Tibial artery (tissue), 4 donors: Measurements from ENCODE around the gene ZKSCAN8.

ENCODE experiments used
- DNase-seq, 2 donors: peaks; one replicate each; pipeline ENCODE4 v3.0.0-alpha.2; 2019
- H3K27ac ChIP-seq, 2 donors: fragments of 200-600 bp; sonication (generic) in 1 of 2; 1 replicate in 1 of 2; 2 replicates in 1 of 2; pipeline ENCODE4 v1.5.1; 2018 to 2019; ENCODE audit warnings: mild to moderate bottlenecking in 1 of 2
- H3K27me3 ChIP-seq, 2 donors: fragments of 200-600 bp; sonication (generic) in 1 of 2; one replicate each; pipeline versions ENCODE4 v1.5.1 to v1.6.0; 2016 to 2019
- H3K36me3 ChIP-seq, 3 donors: fragments of 200-600 bp; sonication (generic) in 2 of 3; one replicate each; pipeline ENCODE4 v1.5.1; 2016 to 2019; ENCODE audit warnings: mild to moderate bottlenecking in 2 of 3
- H3K4me1 ChIP-seq, 4 donors: fragments of 200-600 bp; sonication (generic) in 2 of 4; 1 replicate in 3 of 4; 2 replicates in 1 of 4; pipeline ENCODE4 v1.5.1; 2016 to 2019
- H3K4me3 ChIP-seq, 2 donors: fragments of 200-600 bp; sonication (generic) in 1 of 2; 1 replicate in 1 of 2; 2 replicates in 1 of 2; pipeline ENCODE4 v1.5.1; 2018 to 2019; ENCODE audit warnings: mild to moderate bottlenecking in 2 of 2
- H3K9me3 ChIP-seq, 3 donors: fragments of 200-600 bp; sonication (generic) in 1 of 3; one replicate each; pipeline ENCODE4 v1.5.1; 2016 to 2019
- CTCF ChIP-seq, 2 experiments: fragments of 200-600 bp in 1 of 2; fragments of 450-650 bp in 1 of 2; IDR thresholded peaks; one replicate each; pipeline ENCODE4 v1.5.1; 2017 to 2019; ENCODE audit warnings: antibody characterized with exemption in 2 of 2, mild to moderate bottlenecking in 1 of 2, moderate library complexity in 1 of 2
- intact Hi-C: fragments of 100-400 bp; cut with DNase I; formaldehyde crosslinking; loops from one replicate; pipeline ENCODE4 v1.15.0; 2023; ENCODE audit warnings: low total_unique reads

The ZKSCAN8 gene

GRCh38 chr6:28124350-28124970 is 17.2 kb upstream of the ZKSCAN8 start, which contains the start of gene ZSCAN16:
ZSCAN16 (plus strand) TSS chr6:28124609; CDS start chr6:28125444, 835 bp downstream.
- Histone ChIP-seq H3K36me3 (peaks cover 18 to 36% (median 29%) of the 10 kb centered on the region in 3 donors), H3K4me1 (peaks cover 0 to 14% (median 4%) of the 10 kb centered on the region in 4 donors), H3K27ac (peak within 1 kb of the TSS; percentile 55 to 76), H3K27me3 (no peaks in the 10 kb centered on the region), H3K9me3 (no peaks in the 10 kb centered on the region), H3K4me3 (peak within 1 kb of the TSS; percentile 63 to 74)
- peak; percentile 80 to 86 for DNase-seq
- no peak for TF ChIP-seq CTCF (IDR thresholded peaks at IDR 0.05)
- intact Hi-C loops = loop anchor here (10.0 kb wide), 1 partner anchor 100 kb away; the partner anchor contains the start of gene ZSCAN9

- intact Hi-C loops = loop anchor here (10.0 kb wide), 1 partner anchor 100 kb away; the partner anchor contains the start of gene ZSCAN9
- no peaks in the 10 kb centered on the region for H3K9me3 ChIP-seq
- no peak for DNase-seq
- peaks cover 21 to 40% (median 24%) of the 10 kb centered on the region in 3 donors for H3K36me3 ChIP-seq
- peak overlapping the region; percentile 63 to 74 for H3K4me3 ChIP-seq
- TF ChIP-seq CTCF (IDR thresholded peaks at IDR 0.05) = no peak
- no peaks in the 10 kb centered on the region for H3K27me3 ChIP-seq
- H3K27ac ChIP-seq = peak overlapping the region; percentile 55 to 76
- H3K4me1 ChIP-seq = peaks cover 0 to 14% (median 4%) of the 10 kb centered on the region in 4 donors
Observed at GRCh38 chr6:28124971-28125353, 16.7 kb upstream of the ZKSCAN8 start.

- H3K4me1 ChIP-seq = peaks cover 0 to 14% (median 4%) of the 10 kb centered on the region in 4 donors
- intact Hi-C loops = loop anchor here (10.0 kb wide), 1 partner anchor 99 kb away; the partner anchor contains the start of gene ZSCAN9
- no peaks in the 10 kb centered on the region for H3K9me3 ChIP-seq
- peaks cover 17 to 40% (median 20%) of the 10 kb centered on the region in 3 donors for H3K36me3 ChIP-seq
- DNase-seq = no peak
- no peak for TF ChIP-seq CTCF (IDR thresholded peaks at IDR 0.05)
- H3K27ac ChIP-seq = peak overlapping the region in 1 of 2 donors; percentile 76
- no peaks in the 10 kb centered on the region for H3K27me3 ChIP-seq
- no peak overlapping the region for H3K4me3 ChIP-seq
Observed at GRCh38 chr6:28125401-28125800, 16.3 kb upstream of the ZKSCAN8 start.

- intact Hi-C loops = no loop called here
- H3K4me1 ChIP-seq = peaks cover 0 to 30% (median 13%) of the 10 kb centered on the region in 4 donors
- no peak for DNase-seq
Observed at GRCh38 chr6:28134015-28134414, 7.7 kb upstream of the ZKSCAN8 start.

GRCh38 chr6:28134716-28135115 is 7.0 kb upstream of the ZKSCAN8 start:
- intact Hi-C loops = loop anchor here (5.0 kb wide), 1 partner anchor 223 kb away; no protein-coding TSS in a partner anchor
- Histone ChIP-seq H3K4me3 (no peak overlapping the region), H3K4me1 (peaks cover 0 to 30% (median 13%) of the 10 kb centered on the region in 4 donors), H3K9me3 (no peaks in the 10 kb centered on the region), H3K27me3 (no peaks in the 10 kb centered on the region), H3K36me3 (peaks cover 0 to 9% (median 2%) of the 10 kb centered on the region in 3 donors), H3K27ac (no peak overlapping the region)
- TF ChIP-seq CTCF (IDR thresholded peaks at IDR 0.05) = no peak
- no peak for DNase-seq

More at GRCh38 chr6:28134015-28134414, 7.7 kb upstream of the ZKSCAN8 start:
- peaks cover 0 to 13% (median 5%) of the 10 kb centered on the region in 3 donors for H3K36me3 ChIP-seq
- no peak overlapping the region for H3K4me3 ChIP-seq
- H3K27ac ChIP-seq = no peak overlapping the region
- H3K9me3 ChIP-seq = no peaks in the 10 kb centered on the region
- TF ChIP-seq CTCF (IDR thresholded peaks at IDR 0.05) = peak in 1 of 2 experiments; percentile 13
- H3K27me3 ChIP-seq = no peaks in the 10 kb centered on the region
